OCI-LY1 (cell line): ENCODE measurements around the gene FNIP2.

Experiments
- H2AFZ ChIP-seq: fragments of 200-600 bp; sonication (generic), shearing (Covaris generic); 2 replicates; pipeline ENCODE4 v1.6.0; 2014; ENCODE audit warnings: antibody characterized with exemption, mild to moderate bottlenecking, low read length
- H3F3A ChIP-seq: fragments of 200-600 bp; sonication (generic), shearing (Covaris generic); 2 replicates; pipeline ENCODE4 v1.6.0; 2014; ENCODE audit warnings: mild to moderate bottlenecking, antibody characterized with exemption, low read length, moderate library complexity; ENCODE audit not compliant: insufficient read depth
- H3K27ac ChIP-seq: fragments of 200-600 bp; sonication (generic); 2 replicates; pipeline ENCODE4 v1.5.1; 2014; ENCODE audit warnings: low read length, mixed run types, mild to moderate bottlenecking, low read depth; ENCODE audit not compliant: poor library complexity, severe bottlenecking
- H3K27me3 ChIP-seq: fragments of 200-600 bp; sonication (generic); 2 replicates; pipeline ENCODE4 v1.6.0; 2014; ENCODE audit warnings: antibody characterized with exemption, mild to moderate bottlenecking, low read length, moderate library complexity; ENCODE audit not compliant: insufficient read depth
- H3K36me3 ChIP-seq: fragments of 200-600 bp; sonication (generic); 2 replicates; pipeline ENCODE4 v1.6.1; 2014; ENCODE audit warnings: mild to moderate bottlenecking, antibody characterized with exemption, low read length, moderate library complexity, mixed read lengths; ENCODE audit not compliant: insufficient read depth
- H3K4me1 ChIP-seq: fragments of 200-600 bp; sonication (generic); 2 replicates; pipeline ENCODE4 v1.5.1; 2014; ENCODE audit warnings: mild to moderate bottlenecking, low read length, moderate library complexity; ENCODE audit not compliant: insufficient read depth, severe bottlenecking
- H3K4me2 ChIP-seq: fragments of 200-600 bp; sonication (generic), shearing (Covaris generic); 2 replicates; pipeline ENCODE4 v1.6.1; 2014; ENCODE audit warnings: low read length
- H3K4me3 ChIP-seq: fragments of 200-600 bp; sonication (generic); 2 replicates; pipeline ENCODE4 v1.5.1; 2014; ENCODE audit warnings: low read length, low read depth, mild to moderate bottlenecking, mixed read lengths; ENCODE audit not compliant: poor library complexity, severe bottlenecking
- H3K79me2 ChIP-seq: fragments of 200-600 bp; shearing (Covaris generic); 2 replicates; pipeline ENCODE4 v1.6.1; 2016; ENCODE audit warnings: mixed run types, low read length, mixed read lengths; ENCODE audit not compliant: insufficient read depth
- H3K9ac ChIP-seq: fragments of 200-600 bp; sonication (generic), shearing (Covaris generic); 2 replicates; pipeline ENCODE4 v1.6.1; 2014; ENCODE audit warnings: mild to moderate bottlenecking, low read length, mixed read lengths
- H3K9me2 ChIP-seq: fragments of 200-600 bp; sonication (generic), shearing (Covaris generic); 2 replicates; pipeline ENCODE4 v1.6.1; 2014; ENCODE audit warnings: low read depth, mild to moderate bottlenecking, low read length, mixed read lengths
- H3K9me3 ChIP-seq: fragments of 200-600 bp; shearing (Covaris generic); 2 replicates; pipeline ENCODE4 v1.6.1; 2014; ENCODE audit warnings: low read length, mixed read lengths
- H4K20me1 ChIP-seq: fragments of 200-600 bp; sonication (generic), shearing (Covaris generic); 2 replicates; pipeline ENCODE4 v1.6.0; 2016; ENCODE audit warnings: mild to moderate bottlenecking, low read length; ENCODE audit not compliant: insufficient read depth
- CTCF ChIP-seq: fragments of 200-600 bp; sonication (generic), shearing (Covaris generic); IDR thresholded peaks from 2 replicates; pipeline ENCODE4 v1.5.1; 2017; ENCODE audit warnings: mild to moderate bottlenecking, antibody characterized with exemption, low read length, moderate library complexity, mixed read lengths
- EZH2 ChIP-seq: fragments of 200-600 bp; sonication (generic), shearing (Covaris generic); IDR thresholded peaks from 2 replicates; pipeline ENCODE4 v1.8.0; 2017; ENCODE audit warnings: borderline replicate concordance, mixed run types, mild to moderate bottlenecking, antibody characterized with exemption, low read length, moderate library complexity, mixed read lengths

The FNIP2 gene

GRCh38 chr4:158722917-158723793, 45.7 kb upstream of the FNIP2 start, which contains the start of gene PPID:
Gene PPID, minus strand, starts transcription at chr4:158723396. Its CDS starts 108 bp downstream, at chr4:158723288.
- peak within 1 kb of the TSS; percentile 62 for H3K27ac ChIP-seq
- peak within 1 kb of the TSS; percentile 84 for H3K4me2 ChIP-seq
- peak within 1 kb of the TSS; percentile 90 for H3K9ac ChIP-seq
- no peaks in the 10 kb centered on the region for H3K9me3 ChIP-seq
- no peaks in the 10 kb centered on the region for H3K9me2 ChIP-seq
- peak within 1 kb of the TSS; percentile 90 for H2AFZ ChIP-seq
- H3K27me3 ChIP-seq, result no peaks in the 10 kb centered on the region
- H3K4me3 ChIP-seq, result peak within 1 kb of the TSS; percentile 95
- H4K20me1 ChIP-seq, result no peaks in the 10 kb centered on the region
- H3F3A ChIP-seq, result no peaks in the 10 kb centered on the region
- H3K4me1 ChIP-seq, result peaks cover 16% of the 10 kb centered on the region
- TF ChIP-seq EZH2 (no peak), CTCF (no peak)
- H3K79me2 ChIP-seq, result peaks cover 15% of the 10 kb centered on the region
- peaks cover 26% of the 10 kb centered on the region for H3K36me3 ChIP-seq

GRCh38 chr4:158724637-158725036, 44.2 kb upstream of the FNIP2 start:
- H3K27me3 ChIP-seq, result no peaks in the 10 kb centered on the region
- no peak overlapping the region for H2AFZ ChIP-seq
- H3K4me3 ChIP-seq, result no peak overlapping the region
- peaks cover 16% of the 10 kb centered on the region for H3K4me1 ChIP-seq
- H3K79me2 ChIP-seq, result peaks cover 15% of the 10 kb centered on the region
- H4K20me1 ChIP-seq, result no peaks in the 10 kb centered on the region
- TF ChIP-seq EZH2, result no peak
- TF ChIP-seq CTCF, result no peak
- H3K4me2 ChIP-seq, result no peak overlapping the region
- H3F3A ChIP-seq, result no peaks in the 10 kb centered on the region
- H3K36me3 ChIP-seq, result peaks cover 11% of the 10 kb centered on the region
- H3K27ac ChIP-seq, result no peak overlapping the region
- no peak overlapping the region for H3K9ac ChIP-seq
- H3K9me2 ChIP-seq, result no peaks in the 10 kb centered on the region
- no peaks in the 10 kb centered on the region for H3K9me3 ChIP-seq

- H3K9ac ChIP-seq, result no peak overlapping the region
- peaks cover 14% of the 10 kb centered on the region for H3K79me2 ChIP-seq
- no peak for TF ChIP-seq CTCF
- TF ChIP-seq EZH2, result no peak
- H2AFZ ChIP-seq, result no peak overlapping the region
- no peaks in the 10 kb centered on the region for H3K27me3 ChIP-seq
- H3K4me3 ChIP-seq, result no peak overlapping the region
- H3K27ac ChIP-seq, result no peak overlapping the region
- no peaks in the 10 kb centered on the region for H3K9me3 ChIP-seq
- H3K36me3 ChIP-seq, result no peaks in the 10 kb centered on the region; the same call in 1 of the 2 replicates
- H3K4me1 ChIP-seq, result peaks cover 16% of the 10 kb centered on the region
- H3F3A ChIP-seq, result no peaks in the 10 kb centered on the region
- H3K9me2 ChIP-seq, result no peaks in the 10 kb centered on the region
- H3K4me2 ChIP-seq, result no peak overlapping the region
- H4K20me1 ChIP-seq, result no peaks in the 10 kb centered on the region
Measured at GRCh38 chr4:158726633-158727032, 42.2 kb upstream of the FNIP2 start.
